Measurements from ENCODE around the gene RGL1.

GRCh38 chr1:183922197-183922596, 117.3 kb downstream of the RGL1 start:
- TF ChIP-seq POLR2A (IDR thresholded peaks at IDR 0.05; ENCODE audit: low read length) (no peak), GATA1 (IDR thresholded peaks at IDR 0.05; ENCODE audit: low read depth, low read length) (no peak)

All from erythroblast (primary cell).